HG02884 (cell line): ENCODE data around the gene ATP8A1.
"Not testable (repeated sequence)": the region's sequence is repeated elsewhere in the genome, so short reads cannot be mapped to it uniquely, and the experiment has no call there.

Experiments used
- ATAC-seq: cut with Tn5 transposase; IDR thresholded peaks from one replicate; pipeline ENCODE4 v1.9.1; 2021; ENCODE audit warnings: mild to moderate bottlenecking, moderate library complexity; ENCODE audit not compliant: unreplicated experiment

Gene ATP8A1

DNA sequence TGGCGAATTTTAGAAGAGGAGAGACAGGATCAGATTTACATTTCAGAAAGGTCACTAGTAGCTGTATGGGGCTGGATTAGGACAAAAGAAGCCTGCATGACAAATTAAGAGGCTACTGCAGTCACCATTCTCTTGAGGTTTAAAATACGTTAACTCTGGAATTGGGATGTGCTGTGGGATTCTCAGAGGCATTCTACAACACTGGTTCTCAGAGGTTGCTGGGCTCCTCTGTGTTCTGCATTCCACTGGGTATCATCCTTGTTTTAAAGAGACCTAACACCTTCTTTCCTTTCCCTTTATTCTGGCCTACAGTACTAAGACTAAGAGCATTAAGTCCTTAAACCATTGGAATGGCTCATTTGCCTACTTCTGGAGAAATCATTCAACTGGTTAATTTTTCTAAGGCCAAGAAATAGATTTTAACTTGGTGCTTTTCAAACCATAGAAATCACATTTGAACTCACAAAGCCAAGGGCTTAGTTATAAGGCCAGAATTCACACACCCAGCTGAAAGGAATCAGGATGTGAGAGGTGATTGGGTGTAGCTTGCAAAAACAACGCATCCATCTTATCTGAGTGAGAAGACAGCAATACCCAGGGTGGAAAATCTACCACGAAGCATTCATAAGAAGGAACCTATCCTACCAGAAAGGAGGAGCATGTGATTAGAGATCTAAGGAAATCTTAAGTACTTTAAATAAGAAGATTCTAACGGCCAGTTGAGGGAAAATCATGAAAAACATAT lies 143.0 kb downstream of the ATP8A1 start:
- no peak for ATAC-seq

GRCh38 chr4:42512226-42512625 lies 144.7 kb downstream of the ATP8A1 start:
- ATAC-seq = no peak

GRCh38 chr4:42510225-42510624 lies 146.7 kb downstream of the ATP8A1 start:
- no peak for ATAC-seq

DNA sequence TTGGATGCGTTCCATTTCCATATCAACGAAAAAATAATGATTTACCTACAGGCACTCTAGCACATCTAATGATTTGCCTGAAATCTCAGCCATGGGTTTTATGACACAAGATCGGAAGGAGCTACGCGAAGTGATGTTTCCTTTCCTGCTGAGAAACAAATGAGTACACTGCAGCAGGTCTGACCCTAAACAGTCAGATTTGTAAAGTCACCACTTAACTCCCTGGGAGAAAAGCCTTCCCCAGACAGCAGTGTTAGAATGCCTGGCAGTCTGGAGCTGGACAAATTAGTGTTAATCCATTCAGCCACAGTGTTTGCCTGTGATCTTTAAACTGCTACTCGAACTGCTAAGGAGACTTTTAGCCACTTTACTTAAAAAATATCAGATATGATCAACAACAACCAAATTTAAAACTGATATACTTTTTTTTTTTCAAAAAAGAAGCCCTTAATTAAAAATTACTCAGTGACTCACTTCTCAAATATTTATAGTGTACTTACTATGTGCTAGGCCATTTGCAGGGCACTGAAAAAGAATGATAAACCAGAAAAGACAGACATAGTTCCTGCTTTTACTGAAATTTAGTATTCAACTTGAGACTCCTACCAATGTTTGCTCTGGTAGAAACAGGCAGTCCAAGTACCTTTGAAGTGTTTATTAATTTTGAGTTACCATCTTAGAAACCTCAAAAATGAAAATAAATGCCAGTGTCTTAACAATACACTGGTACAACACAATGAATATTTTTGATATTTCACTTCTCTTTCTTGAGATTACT lies 155.1 kb downstream of the ATP8A1 start:
- no peak for ATAC-seq

GRCh38 chr4:42498040-42498439 lies 158.9 kb downstream of the ATP8A1 start:
- ATAC-seq = no peak

- no peak for ATAC-seq
Measured at GRCh38 chr4:42497142-42497910, 159.6 kb downstream of the ATP8A1 start.

DNA sequence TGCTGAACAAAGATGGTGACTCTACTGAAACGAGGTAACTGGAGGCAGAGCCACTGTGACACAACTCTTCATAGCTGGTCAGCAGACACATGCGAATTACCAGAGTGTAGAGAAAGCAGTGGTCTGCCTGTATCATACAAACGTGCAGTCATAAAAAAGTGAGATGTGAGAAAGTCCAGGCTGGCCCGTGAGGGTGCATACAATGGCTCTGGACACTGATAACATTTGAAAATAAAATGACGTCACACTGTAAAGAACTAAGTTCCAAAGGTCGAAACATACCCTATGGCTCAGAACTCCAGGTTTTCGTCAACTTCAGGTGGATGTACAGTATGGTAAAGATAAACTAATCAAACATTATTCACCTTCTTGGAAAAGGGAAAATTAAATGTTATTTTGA lies 163.9 kb downstream of the ATP8A1 start:
- no peak for ATAC-seq

- ATAC-seq = no peak
Measured at GRCh38 chr4:42490015-42490414, 166.9 kb downstream of the ATP8A1 start.

DNA sequence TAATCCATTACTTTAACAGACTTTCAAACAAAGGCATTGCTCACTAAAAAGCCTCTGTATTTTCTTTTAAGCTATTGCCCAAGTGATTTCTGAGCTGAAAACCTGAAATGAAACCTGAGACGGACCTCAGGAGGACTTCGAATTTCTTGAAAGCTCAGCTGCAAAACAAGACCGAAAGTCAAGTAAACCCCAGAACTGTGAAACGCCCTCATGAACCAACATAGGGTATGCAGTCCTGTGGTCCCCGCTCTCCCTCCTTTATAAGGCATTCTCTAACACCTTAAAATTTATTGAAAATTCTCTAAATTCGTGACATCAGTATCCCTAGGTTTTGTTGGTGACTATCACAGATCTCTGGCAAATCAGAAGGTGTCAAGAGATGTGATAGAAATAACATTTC lies 167.8 kb downstream of the ATP8A1 start:
- ATAC-seq = peak; percentile 64

GRCh38 chr4:42488554-42488953 lies 168.4 kb downstream of the ATP8A1 start:
- ATAC-seq = no peak

GRCh38 chr4:42488114-42488513 lies 168.8 kb downstream of the ATP8A1 start:
- ATAC-seq = peak; percentile 81

DNA sequence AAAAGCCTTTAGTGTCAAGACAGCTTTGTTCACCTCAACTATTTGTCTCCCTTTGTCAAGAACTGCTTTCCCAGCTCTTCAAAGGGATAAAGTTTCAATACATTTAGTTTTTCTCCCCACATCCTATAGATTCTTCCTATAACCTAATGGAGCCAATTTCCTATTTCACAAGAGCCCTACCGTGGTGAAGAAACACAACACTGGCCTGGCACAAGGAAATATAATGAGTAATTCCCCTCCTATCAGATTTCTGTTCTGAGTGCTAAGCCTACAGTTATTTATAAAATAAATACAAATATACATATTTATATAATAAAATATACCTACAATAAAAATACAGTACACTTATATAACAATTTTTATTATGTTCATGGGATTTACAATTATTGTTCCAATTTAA lies 169.7 kb downstream of the ATP8A1 start:
- ATAC-seq = no peak

DNA sequence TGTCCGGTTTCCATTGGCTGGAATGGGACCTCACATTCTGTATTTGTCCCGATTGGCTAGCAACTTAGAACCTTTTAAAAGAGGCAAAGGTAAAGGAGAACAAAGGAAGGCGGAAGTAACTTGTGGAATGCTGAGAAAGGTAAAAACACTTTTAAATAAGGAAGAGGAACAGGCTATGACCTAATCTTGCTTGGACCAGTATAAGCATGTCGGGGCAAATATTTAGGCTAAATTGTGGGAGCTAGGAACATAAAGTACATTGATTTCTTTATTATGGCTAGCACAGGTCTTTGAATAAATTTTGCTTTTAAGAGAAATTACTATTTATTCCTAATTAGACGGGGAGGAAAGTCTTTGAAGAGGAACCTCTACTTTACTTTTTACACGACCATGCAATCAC lies 170.7 kb downstream of the ATP8A1 start:
- ATAC-seq = not testable (repeated sequence)

DNA sequence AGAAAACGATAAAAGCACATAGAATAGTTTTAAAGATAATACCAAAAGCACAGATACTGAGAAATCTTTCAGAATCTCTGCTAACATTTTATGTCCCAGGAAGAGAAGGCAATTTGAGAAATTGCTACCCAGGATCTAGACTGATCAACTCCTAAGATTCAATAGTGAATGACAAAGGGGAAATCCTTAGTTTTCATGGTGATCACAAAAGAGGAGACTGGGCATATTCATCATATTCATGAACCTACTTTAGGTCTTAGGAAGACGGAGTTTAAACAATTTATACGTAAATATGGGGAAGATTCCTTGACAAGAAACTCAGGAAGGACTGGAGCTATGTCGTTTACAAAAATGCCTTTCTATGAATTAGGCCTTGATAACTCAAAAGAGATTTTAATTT lies 172.3 kb downstream of the ATP8A1 start:
- no peak for ATAC-seq

DNA sequence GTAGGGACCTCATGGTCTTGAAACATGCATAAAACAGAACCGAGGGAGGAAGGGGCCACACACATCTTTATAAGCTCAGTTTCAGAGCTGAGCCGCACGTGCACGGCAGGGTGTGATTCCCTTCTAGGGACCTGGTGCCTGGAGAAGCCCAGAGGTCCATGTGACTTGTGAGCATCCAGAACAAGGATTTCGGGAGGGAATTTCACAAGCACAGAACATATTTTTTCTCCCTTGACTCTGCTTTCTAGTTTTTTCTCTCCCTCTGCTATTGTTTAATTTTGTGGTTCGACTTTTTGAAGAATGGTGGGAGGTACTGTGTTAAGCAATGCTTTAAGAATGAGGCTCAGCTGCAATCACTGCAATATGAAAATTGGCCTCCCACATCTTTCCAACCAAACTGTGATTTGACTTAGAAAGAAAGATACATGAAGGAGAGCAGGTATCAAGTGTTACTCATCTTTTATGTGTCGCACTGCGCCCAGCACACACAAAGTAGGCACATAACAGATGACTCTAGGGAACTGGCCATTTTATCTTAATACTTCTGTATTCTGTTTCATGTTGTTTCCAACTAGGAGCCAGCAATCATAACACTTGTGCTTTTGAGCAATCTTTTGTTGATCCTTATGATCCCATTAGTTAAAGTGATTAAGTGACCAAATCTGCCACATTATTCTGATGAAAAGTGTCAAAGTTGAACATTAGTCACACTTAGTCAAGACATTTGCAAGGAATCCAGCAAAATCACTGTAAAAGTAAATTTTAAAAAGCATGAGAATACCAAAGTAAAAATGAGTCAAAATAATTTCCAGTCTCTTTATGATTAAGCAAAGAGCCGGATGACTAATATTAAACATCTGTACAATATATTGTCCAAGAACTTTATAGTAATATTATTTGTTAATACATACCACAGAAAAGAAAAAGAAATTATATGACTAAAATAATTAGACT lies 173.2 kb downstream of the ATP8A1 start:
- ATAC-seq = no peak

DNA sequence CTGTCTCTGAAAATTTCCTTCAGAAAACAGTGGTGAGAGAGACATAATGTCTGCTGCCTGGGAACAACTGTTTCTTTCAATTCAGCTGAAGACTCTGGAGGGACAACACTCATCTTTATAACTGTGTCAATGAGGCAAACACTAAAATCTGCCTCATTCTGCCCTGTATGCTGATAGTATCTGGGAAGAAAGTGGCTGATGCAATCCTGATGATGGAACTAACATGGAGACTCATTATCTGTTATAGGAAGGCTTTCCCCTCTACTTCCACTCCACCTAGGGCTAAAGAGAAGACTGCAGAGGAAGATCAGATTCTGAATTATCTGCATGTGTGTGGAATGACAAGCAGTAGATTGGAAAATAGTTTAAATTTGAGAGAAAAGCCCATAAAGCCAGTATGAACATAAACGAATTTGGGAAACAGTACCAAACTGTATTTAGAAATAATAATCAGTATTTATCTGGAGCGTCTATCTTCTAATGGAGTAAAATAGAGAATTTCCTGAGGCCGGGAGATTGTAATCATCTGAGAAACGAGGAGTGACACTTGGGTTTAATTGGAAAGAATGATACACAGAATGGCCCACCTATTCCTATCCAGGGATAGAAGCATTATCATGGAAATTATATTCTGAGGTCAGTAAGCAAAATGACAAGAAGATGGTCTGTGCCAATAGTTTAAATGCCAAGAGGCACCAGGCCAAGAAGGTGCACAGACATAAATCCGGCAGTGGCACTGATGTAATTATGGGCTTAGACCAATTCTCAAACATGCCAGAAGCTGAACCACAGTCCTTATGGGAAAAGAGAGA lies 174.2 kb downstream of the ATP8A1 start:
- no peak for ATAC-seq

GRCh38 chr4:42480717-42481116 lies 176.2 kb downstream of the ATP8A1 start:
- no peak for ATAC-seq

DNA sequence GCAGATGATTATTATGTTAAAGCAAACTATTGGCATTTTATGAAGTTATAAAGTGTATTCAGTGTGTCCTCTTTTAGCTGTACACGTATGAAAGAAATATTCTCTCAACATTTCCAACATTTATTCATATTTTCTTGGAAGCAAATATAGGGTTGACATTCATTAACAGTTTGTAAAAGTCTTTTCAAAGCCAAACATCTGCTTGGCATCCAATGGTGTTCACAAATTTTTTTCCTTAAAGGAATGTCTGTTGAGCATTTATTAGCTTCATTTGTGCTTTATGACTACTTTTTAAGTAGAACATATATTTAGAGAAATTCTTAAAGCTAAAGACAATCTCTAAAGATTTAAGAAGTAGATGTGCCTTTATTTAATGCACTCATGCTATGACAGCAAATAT lies 176.6 kb downstream of the ATP8A1 start:
- ATAC-seq = no peak

DNA sequence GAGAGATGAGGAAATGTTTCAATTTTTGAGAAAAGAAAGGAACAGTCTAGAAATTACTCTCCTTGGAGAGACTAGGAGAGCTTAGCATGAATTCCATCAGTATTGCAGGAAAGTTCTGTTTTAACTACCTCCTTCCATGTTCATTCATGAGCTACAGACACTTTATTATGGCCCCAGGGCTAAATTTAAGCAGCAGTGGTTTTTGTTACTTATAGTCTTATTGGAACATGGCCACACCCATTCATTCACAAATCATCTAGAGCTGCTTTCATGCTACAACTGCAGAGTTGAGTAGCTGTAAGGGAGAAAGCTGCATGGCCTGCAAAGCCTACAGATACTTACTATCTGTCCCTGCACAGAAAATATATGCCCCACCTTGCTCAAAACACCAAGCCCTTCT lies 178.0 kb downstream of the ATP8A1 start:
- no peak for ATAC-seq

GRCh38 chr4:42478509-42478908 lies 178.4 kb downstream of the ATP8A1 start:
- peak; percentile 58 for ATAC-seq
